ENCODE measurements around the gene NFIX.

NFIX gene

GRCh38 chr19:13091400-13092157 is 96.3 kb downstream of the NFIX start:
- DNase-seq (ENCODE audit: insufficient read length, low spot score) (no peak), FAIRE-seq (no peak)
- no peak for TF ChIP-seq POLR2A (IDR thresholded peaks at IDR 0.05; ENCODE audit: low read depth, low read length)

GRCh38 chr19:13092158-13092543 is 96.9 kb downstream of the NFIX start:
- FAIRE-seq (no peak), DNase-seq (ENCODE audit: insufficient read length, low spot score) (no peak)
- TF ChIP-seq POLR2A (IDR thresholded peaks at IDR 0.05; ENCODE audit: low read depth, low read length), result no peak

- TF ChIP-seq POLR2A (IDR thresholded peaks at IDR 0.05; ENCODE audit: low read depth, low read length), result no peak
- FAIRE-seq (no peak), DNase-seq (ENCODE audit: insufficient read length, low spot score) (no peak)
Measured at GRCh38 chr19:13092606-13093235, 97.4 kb downstream of the NFIX start.

- DNase-seq (ENCODE audit: insufficient read length, low spot score), result peak; percentile 97
- peak; percentile 73 for FAIRE-seq
- no peak for TF ChIP-seq POLR2A (IDR thresholded peaks at IDR 0.05; ENCODE audit: low read depth, low read length)
Measured at GRCh38 chr19:13093407-13094105, 98.3 kb downstream of the NFIX start.

GRCh38 chr19:13094106-13094504 is 98.8 kb downstream of the NFIX start:
- no peak for TF ChIP-seq POLR2A (IDR thresholded peaks at IDR 0.05; ENCODE audit: low read depth, low read length)
- DNase-seq (ENCODE audit: insufficient read length, low spot score) (no peak), FAIRE-seq (no peak)

- FAIRE-seq (no peak), DNase-seq (ENCODE audit: insufficient read length, low spot score) (no peak)
Measured at GRCh38 chr19:13094771-13095392, 99.6 kb downstream of the NFIX start.

GRCh38 chr19:13095393-13095784 is 100.1 kb downstream of the NFIX start:
- FAIRE-seq, result no peak

More at GRCh38 chr19:13094771-13095392, 99.6 kb downstream of the NFIX start:
- TF ChIP-seq POLR2A (IDR thresholded peaks at IDR 0.05; ENCODE audit: low read depth, low read length), result no peak

GRCh38 chr19:13095934-13096927 is 101.0 kb downstream of the NFIX start:
- DNase-seq (ENCODE audit: insufficient read length, low spot score), result no peak
- FAIRE-seq, result no peak
- no peak for TF ChIP-seq POLR2A (IDR thresholded peaks at IDR 0.05; ENCODE audit: low read depth, low read length)

More at GRCh38 chr19:13095393-13095784, 100.1 kb downstream of the NFIX start:
- no peak for TF ChIP-seq POLR2A (IDR thresholded peaks at IDR 0.05; ENCODE audit: low read depth, low read length)
- no peak for DNase-seq (ENCODE audit: insufficient read length, low spot score)

GRCh38 chr19:13097033-13097462 is 101.8 kb downstream of the NFIX start:
- no peak for DNase-seq (ENCODE audit: insufficient read length, low spot score)
- FAIRE-seq, result no peak
- no peak for TF ChIP-seq POLR2A (IDR thresholded peaks at IDR 0.05; ENCODE audit: low read depth, low read length)

- no peak for DNase-seq (ENCODE audit: insufficient read length, low spot score)
- no peak for FAIRE-seq
- no peak for TF ChIP-seq POLR2A (IDR thresholded peaks at IDR 0.05; ENCODE audit: low read depth, low read length)
Measured at GRCh38 chr19:13097463-13098258, 102.4 kb downstream of the NFIX start.

GRCh38 chr19:13098277-13099072 is 103.2 kb downstream of the NFIX start:
- TF ChIP-seq POLR2A (IDR thresholded peaks at IDR 0.05; ENCODE audit: low read depth, low read length), result no peak
- no peak for DNase-seq (ENCODE audit: insufficient read length, low spot score)
- FAIRE-seq, result no peak
